Smooth muscle cell (in vitro differentiated cells): ENCODE results near the gene TBKBP1. TPM values are rescaled to one million over a fixed set of nuclear protein-coding genes. Genes with fewer than 3 reads are reported as not detected.

Experiments used
- DNase-seq: peaks from one replicate; lab custom pipeline; 2025; ENCODE audit not compliant: unreplicated experiment; lab: John Stamatoyannopoulos, UW
- H2AFZ ChIP-seq: fragments of 200-600 bp; sonication (generic); 2 replicates; pipeline ENCODE4 v1.6.0; 2016; ENCODE audit warnings: antibody characterized with exemption, low read depth, mild to moderate bottlenecking
- H3F3A ChIP-seq: fragments of 200-600 bp; sonication (generic); 2 replicates; pipeline ENCODE4 v1.6.0; 2017; ENCODE audit warnings: antibody characterized with exemption, low read depth
- H3K27ac ChIP-seq: fragments of 200-600 bp; sonication (generic); 2 replicates; pipeline ENCODE4 v1.5.1; 2016; ENCODE audit warnings: low read depth, mild to moderate bottlenecking
- H3K27me3 ChIP-seq: fragments of 200-600 bp; sonication (generic); 2 replicates; pipeline ENCODE4 v1.6.1; 2016; ENCODE audit warnings: low read depth, mild to moderate bottlenecking
- H3K36me3 ChIP-seq: fragments of 200-600 bp; sonication (generic); 2 replicates; pipeline ENCODE4 v1.5.1; 2016; ENCODE audit warnings: low read depth
- H3K4me1 ChIP-seq: fragments of 200-600 bp; sonication (generic); 2 replicates; pipeline ENCODE4 v1.5.1; 2016; ENCODE audit warnings: low read depth
- H3K4me2 ChIP-seq: fragments of 200-600 bp; sonication (generic); 2 replicates; pipeline ENCODE4 v1.6.0; 2016; ENCODE audit warnings: mild to moderate bottlenecking
- H3K4me3 ChIP-seq: fragments of 200-600 bp; sonication (generic); 2 replicates; pipeline ENCODE4 v1.5.1; 2016; ENCODE audit warnings: mild to moderate bottlenecking
- H3K79me2 ChIP-seq: fragments of 200-600 bp; sonication (generic); 2 replicates; pipeline ENCODE4 v1.6.0; 2016; ENCODE audit warnings: low read depth, mild to moderate bottlenecking
- H3K9ac ChIP-seq: fragments of 200-600 bp; sonication (generic); 2 replicates; pipeline ENCODE4 v1.6.0; 2016; ENCODE audit warnings: low read depth
- H3K9me3 ChIP-seq: fragments of 200-600 bp; sonication (generic); replicated peaks from 2 replicates; pipeline ENCODE4 v1.5.1; 2016; ENCODE audit warnings: low read depth
- H4K20me1 ChIP-seq: fragments of 200-600 bp; sonication (generic); 2 replicates; pipeline ENCODE4 v1.6.0; 2016; ENCODE audit warnings: low read depth
- WGBS: methylation state at CpG from one replicate; pipeline ENCODE4 v1.1.7; 2016; ENCODE audit warnings: low lambda C conversion rate; 5-methylcytosine and 5-hydroxymethylcytosine counted together
- polyA plus RNA-seq: library from polyadenylated mRNA; unstranded; fragments of >200 nt; fragmentation: Nextera tagmentation; extraction: Ambion mirVana; gene quantifications from 2 replicates; pipeline ENCODE4 v1.2.1, GENCODE V29; 2016
- total RNA-seq: library from RNA; depleted of rRNA; stranded (reverse); fragments of >200 nt; gene quantifications from 2 replicates; pipeline ENCODE4 v1.2.3, GENCODE V29; 2014
- TF ChIP-seq, protein P1 (sequence below): fragments of 200-600 bp; sonication (generic); IDR thresholded peaks from 2 replicates; pipeline ENCODE4 v1.5.1; 2017; ENCODE audit warnings: borderline replicate concordance, mild to moderate bottlenecking, antibody characterized with exemption; ENCODE audit not compliant: insufficient read depth, poor library complexity, severe bottlenecking

TBKBP1 gene
- total and polyA plus RNA-seq, 2 experiments from 2014 or later, result 5.8 to 7.7 TPM

DNA sequence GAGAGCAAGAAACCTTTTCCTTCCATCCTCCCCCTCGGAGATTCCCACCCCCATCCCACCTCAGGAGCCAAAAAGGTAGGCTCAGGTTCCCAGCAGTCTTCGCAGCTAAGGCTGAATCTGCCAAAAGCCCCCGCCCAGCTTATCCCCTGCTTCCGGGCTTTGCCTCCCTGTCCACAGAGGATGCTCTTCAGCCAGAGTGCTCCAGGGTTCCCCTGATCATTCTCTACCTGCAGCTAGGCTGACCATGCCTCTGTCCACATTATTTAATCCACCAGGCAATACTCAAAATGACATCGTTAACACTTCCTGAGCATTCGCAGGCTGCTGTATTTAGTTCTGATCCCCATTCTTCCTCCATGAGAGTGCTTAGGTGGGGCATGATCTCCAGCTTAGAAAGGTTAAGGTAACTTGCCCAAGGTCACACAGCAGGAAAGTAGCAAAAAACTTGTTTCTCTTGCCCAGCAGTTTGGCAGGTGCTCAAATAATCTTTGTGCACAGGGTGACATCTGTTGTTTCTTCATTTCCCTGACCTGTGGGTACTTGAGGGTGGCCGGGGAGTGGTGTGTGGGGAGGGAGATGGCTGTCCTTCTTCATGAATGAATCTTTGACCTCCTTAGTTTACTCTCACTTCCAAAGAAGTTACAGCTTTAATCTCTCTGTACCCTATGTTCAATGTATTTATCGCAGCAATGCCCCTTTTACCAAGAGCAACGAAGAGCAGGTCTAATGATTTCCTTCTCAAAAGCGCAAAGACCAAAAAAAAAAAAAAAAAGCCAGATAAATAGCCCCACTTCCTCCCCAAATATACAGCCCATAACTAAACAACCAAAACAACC lies 848 bp upstream of the TBKBP1 start:
- H2AFZ ChIP-seq, result peak overlapping the region; percentile 5
- WGBS, result 29% methylated on average over 10 of the region's 10 CpGs

DNA sequence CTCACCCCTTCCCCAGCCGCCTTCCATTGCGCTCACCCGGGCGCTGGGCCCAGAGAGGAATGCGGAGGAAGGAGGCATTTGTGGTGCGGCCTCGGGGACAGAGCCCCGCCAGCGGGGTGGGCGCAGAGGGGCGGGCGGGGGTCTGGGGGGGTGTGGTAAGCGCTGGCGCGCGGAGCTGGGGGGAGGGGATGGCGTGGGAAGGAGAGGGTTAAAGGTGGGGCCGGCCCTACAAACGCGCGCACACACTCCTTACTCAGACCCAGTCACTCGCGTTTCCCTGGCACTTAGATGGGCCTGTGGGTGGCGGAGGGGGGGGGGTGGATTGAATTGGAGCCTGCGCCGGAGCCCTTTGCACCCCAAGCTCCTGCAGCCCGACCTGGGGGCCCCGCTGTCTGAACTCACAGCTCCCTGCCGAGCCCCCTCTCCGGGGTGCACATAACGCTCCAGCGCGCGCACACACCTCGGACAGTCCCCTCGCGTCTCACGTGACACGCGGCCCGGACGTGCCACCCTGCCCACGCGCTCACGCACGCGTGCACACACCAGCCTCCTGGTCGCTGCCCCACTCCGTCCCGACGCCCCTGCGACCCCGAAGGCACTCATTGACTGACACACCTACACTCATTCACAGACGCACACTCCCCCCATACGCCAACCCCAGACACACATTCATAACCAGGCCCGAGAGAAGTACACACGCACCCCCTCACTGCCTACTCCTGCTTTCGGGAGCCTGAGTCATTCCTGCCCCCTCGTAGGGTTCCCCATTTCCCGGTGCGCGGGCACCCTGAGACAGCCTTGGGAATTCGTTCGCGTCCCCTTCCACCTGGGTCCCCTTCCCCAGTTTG lies 844 bp downstream of the TBKBP1 start:
- H4K20me1 ChIP-seq, result peaks cover 9% of the 10 kb centered on the region
- no peaks in the 10 kb centered on the region for H3K79me2 ChIP-seq
- H3K4me1 ChIP-seq, result peaks cover 14% of the 10 kb centered on the region
- H3K36me3 ChIP-seq, result no peaks in the 10 kb centered on the region
- peak overlapping the region; percentile 70 for H3K27ac ChIP-seq
- TF ChIP-seq, protein P1, sequence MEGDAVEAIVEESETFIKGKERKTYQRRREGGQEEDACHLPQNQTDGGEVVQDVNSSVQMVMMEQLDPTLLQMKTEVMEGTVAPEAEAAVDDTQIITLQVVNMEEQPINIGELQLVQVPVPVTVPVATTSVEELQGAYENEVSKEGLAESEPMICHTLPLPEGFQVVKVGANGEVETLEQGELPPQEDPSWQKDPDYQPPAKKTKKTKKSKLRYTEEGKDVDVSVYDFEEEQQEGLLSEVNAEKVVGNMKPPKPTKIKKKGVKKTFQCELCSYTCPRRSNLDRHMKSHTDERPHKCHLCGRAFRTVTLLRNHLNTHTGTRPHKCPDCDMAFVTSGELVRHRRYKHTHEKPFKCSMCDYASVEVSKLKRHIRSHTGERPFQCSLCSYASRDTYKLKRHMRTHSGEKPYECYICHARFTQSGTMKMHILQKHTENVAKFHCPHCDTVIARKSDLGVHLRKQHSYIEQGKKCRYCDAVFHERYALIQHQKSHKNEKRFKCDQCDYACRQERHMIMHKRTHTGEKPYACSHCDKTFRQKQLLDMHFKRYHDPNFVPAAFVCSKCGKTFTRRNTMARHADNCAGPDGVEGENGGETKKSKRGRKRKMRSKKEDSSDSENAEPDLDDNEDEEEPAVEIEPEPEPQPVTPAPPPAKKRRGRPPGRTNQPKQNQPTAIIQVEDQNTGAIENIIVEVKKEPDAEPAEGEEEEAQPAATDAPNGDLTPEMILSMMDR, result no peak
- DNase-seq, result peak; percentile 72
- H3K4me2 ChIP-seq, result peak overlapping the region; percentile 98
- no peaks in the 10 kb centered on the region for H3K27me3 ChIP-seq
- H3F3A ChIP-seq, result peaks cover 8% of the 10 kb centered on the region
- H3K9ac ChIP-seq, result peak overlapping the region; percentile 88
- H3K4me3 ChIP-seq, result peak overlapping the region; percentile 93
- H3K9me3 ChIP-seq, result no peaks in the 10 kb centered on the region
- WGBS, result 1% methylated on average over 41 of the region's 65 CpGs
- H2AFZ ChIP-seq, result peak overlapping the region; percentile 71

More for the DNA sequence above, 848 bp upstream of the TBKBP1 start:
- no peaks in the 10 kb centered on the region for H3K27me3 ChIP-seq
- peak overlapping the region; percentile 98 for H3K4me2 ChIP-seq
- peak overlapping the region; percentile 93 for H3K4me3 ChIP-seq
- TF ChIP-seq, protein P1, result no peak
- DNase-seq, result no peak
- H3K4me1 ChIP-seq, result peaks cover 14% of the 10 kb centered on the region
- no peak overlapping the region for H3K27ac ChIP-seq
- H3K9me3 ChIP-seq, result no peaks in the 10 kb centered on the region
- peaks cover 9% of the 10 kb centered on the region for H3F3A ChIP-seq
- peak overlapping the region; percentile 88 for H3K9ac ChIP-seq
- no peaks in the 10 kb centered on the region for H3K36me3 ChIP-seq
- H3K79me2 ChIP-seq, result no peaks in the 10 kb centered on the region
- peaks cover 3% of the 10 kb centered on the region for H4K20me1 ChIP-seq

DNA sequence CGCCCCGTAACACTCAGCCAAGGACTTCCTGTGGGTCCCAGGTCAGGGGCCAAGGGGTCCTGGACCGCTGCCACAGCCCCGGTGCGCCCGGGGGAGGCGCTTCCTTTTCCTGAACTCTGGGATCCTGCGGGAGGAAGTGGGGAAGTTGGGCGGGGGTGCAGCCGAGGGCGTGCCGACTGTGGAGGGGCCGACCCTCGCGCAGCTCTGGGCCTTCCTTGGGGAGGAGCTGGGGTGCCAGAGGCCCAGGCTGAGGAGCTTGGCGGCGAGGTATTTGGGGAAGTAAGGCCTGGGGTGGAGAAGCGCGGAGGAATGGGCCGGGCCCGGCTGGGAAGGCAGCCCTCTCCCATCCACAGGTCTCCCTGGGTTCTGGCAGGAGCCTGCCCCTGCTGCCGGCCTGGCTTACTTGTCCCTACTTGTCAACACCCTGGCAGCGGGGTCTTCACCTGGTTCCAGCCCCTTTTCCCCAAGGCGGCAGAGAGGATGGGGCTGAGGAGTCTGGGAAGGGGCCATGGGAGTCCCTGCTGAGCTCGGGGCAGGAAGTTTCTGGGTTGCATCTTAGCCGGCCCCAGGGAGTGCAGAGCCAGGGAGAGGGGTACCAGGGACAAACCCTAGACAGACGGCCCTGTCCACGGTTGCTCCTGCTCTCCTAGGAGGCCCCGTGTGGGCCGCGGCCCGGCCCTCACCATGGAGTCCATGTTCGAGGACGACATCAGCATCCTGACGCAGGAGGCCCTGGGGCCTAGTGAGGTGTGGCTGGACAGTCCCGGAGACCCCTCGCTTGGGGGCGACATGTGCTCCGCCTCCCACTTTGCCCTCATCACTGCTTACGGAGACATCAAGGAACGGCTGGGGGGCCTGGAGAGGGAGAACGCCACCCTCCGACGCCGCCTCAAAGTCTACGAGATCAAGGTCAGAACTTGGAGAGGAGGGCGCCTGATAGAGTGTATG lies 1.7 kb downstream of the TBKBP1 start:
- no peaks in the 10 kb centered on the region for H3K36me3 ChIP-seq
- H3K4me3 ChIP-seq, result peak overlapping the region; percentile 93
- peak overlapping the region; percentile 70 for H3K27ac ChIP-seq
- H3K79me2 ChIP-seq, result no peaks in the 10 kb centered on the region
- peak overlapping the region; percentile 88 for H3K9ac ChIP-seq
- TF ChIP-seq, protein P1, result no peak
- peak overlapping the region; percentile 98 for H3K4me2 ChIP-seq
- peak overlapping the region; percentile 71 for H2AFZ ChIP-seq
- H3K9me3 ChIP-seq, result no peaks in the 10 kb centered on the region
- no peaks in the 10 kb centered on the region for H3K27me3 ChIP-seq
- WGBS, result 45% methylated on average over 47 of the region's 47 CpGs
- peaks cover 8% of the 10 kb centered on the region for H3F3A ChIP-seq
- H4K20me1 ChIP-seq, result peaks cover 9% of the 10 kb centered on the region
- no peak for DNase-seq
- H3K4me1 ChIP-seq, result peaks cover 14% of the 10 kb centered on the region
